RWPE2 (cell line): ENCODE data around the gene AKT1S1.
A peak's percentile ranks its signal among the peaks of the same experiment; 100 is the strongest.

Experiments used
- ATAC-seq: fragments of 200-7000 bp; cut with Tn5 transposase; 3 replicates; pipeline ENCODE4 v1.9.1; 2021; ENCODE audit warnings: low read depth
- DNase-seq: peaks from one replicate; pipeline ENCODE4 v3.0.0-alpha.2; 2020; ENCODE audit warnings: low spot score
- H3K27ac ChIP-seq: fragments of 450-650 bp; 2 replicates; pipeline ENCODE4 v1.5.1; 2017; ENCODE audit warnings: mild to moderate bottlenecking; ENCODE audit not compliant: poor library complexity, severe bottlenecking
- H3K27me3 ChIP-seq: fragments of 250-450 bp; sonication (Bioruptor Pico); 2 replicates; pipeline ENCODE4 v1.5.1; 2021; ENCODE audit warnings: mild to moderate bottlenecking, moderate library complexity; ENCODE audit not compliant: insufficient read depth, poor library complexity, severe bottlenecking
- H3K36me3 ChIP-seq: fragments of 250-450 bp; sonication (Bioruptor Pico); 2 replicates; pipeline ENCODE4 v1.5.1; 2020; ENCODE audit warnings: low read depth, mild to moderate bottlenecking, moderate library complexity
- H3K4me1 ChIP-seq: fragments of 250-450 bp; sonication (Bioruptor Pico); 2 replicates; pipeline ENCODE4 v1.5.1; 2021; ENCODE audit warnings: mild to moderate bottlenecking, moderate library complexity; ENCODE audit not compliant: insufficient read depth, poor library complexity, severe bottlenecking
- H3K4me3 ChIP-seq: fragments of 250-450 bp; sonication (Bioruptor Pico); 2 replicates; pipeline ENCODE4 v1.5.1; 2021; ENCODE audit warnings: mild to moderate bottlenecking, moderate library complexity; ENCODE audit not compliant: severe bottlenecking
- H3K9me3 ChIP-seq: fragments of 250-450 bp; sonication (Bioruptor Pico); 2 replicates; pipeline ENCODE4 v1.5.1; 2021; ENCODE audit warnings: mild to moderate bottlenecking, moderate library complexity; ENCODE audit not compliant: severe bottlenecking
- CTCF ChIP-seq: fragments of 450-650 bp; IDR thresholded peaks from one replicate; pipeline ENCODE4 v1.5.1; 2017; ENCODE audit warnings: mild to moderate bottlenecking, moderate library complexity; ENCODE audit not compliant: poor library complexity, severe bottlenecking

Gene AKT1S1

GRCh38 chr19:49879243-49879963, 2.2 kb upstream of the AKT1S1 start:
- no peaks in the 10 kb centered on the region for H3K4me1 ChIP-seq
- no peak overlapping the region for H3K4me3 ChIP-seq
- DNase-seq (no peak), ATAC-seq (no peak)
- peaks cover 38% of the 10 kb centered on the region for H3K36me3 ChIP-seq
- H3K27ac ChIP-seq: no peak overlapping the region
- no peaks in the 10 kb centered on the region for H3K27me3 ChIP-seq
- no peaks in the 10 kb centered on the region for H3K9me3 ChIP-seq
- TF ChIP-seq CTCF: no peak

DNA sequence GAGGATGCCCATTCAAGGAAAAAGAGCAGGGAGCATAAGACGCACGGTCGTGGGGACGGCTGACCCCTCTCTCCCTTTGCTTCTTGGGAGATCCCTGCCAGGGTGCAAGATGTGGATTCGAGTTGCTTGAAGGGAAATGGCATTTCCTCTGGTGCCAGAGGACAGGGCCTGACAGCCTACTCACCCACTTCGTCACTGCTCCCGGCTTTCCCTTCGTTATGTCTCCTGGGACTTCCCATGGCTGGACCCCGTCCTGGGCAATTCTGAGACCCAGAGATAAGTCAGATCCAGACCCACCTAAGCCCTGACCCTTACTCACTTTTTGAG, 1.6 kb upstream of the AKT1S1 start:
- peak overlapping the region; percentile 88 for H3K4me3 ChIP-seq
- peaks cover 34% of the 10 kb centered on the region for H3K36me3 ChIP-seq
- no peaks in the 10 kb centered on the region for H3K4me1 ChIP-seq
- H3K9me3 ChIP-seq: no peaks in the 10 kb centered on the region
- peak overlapping the region; percentile 81 for H3K27ac ChIP-seq
- TF ChIP-seq CTCF: no peak
- DNase-seq (no peak), ATAC-seq (no peak)
- H3K27me3 ChIP-seq: no peaks in the 10 kb centered on the region

DNA sequence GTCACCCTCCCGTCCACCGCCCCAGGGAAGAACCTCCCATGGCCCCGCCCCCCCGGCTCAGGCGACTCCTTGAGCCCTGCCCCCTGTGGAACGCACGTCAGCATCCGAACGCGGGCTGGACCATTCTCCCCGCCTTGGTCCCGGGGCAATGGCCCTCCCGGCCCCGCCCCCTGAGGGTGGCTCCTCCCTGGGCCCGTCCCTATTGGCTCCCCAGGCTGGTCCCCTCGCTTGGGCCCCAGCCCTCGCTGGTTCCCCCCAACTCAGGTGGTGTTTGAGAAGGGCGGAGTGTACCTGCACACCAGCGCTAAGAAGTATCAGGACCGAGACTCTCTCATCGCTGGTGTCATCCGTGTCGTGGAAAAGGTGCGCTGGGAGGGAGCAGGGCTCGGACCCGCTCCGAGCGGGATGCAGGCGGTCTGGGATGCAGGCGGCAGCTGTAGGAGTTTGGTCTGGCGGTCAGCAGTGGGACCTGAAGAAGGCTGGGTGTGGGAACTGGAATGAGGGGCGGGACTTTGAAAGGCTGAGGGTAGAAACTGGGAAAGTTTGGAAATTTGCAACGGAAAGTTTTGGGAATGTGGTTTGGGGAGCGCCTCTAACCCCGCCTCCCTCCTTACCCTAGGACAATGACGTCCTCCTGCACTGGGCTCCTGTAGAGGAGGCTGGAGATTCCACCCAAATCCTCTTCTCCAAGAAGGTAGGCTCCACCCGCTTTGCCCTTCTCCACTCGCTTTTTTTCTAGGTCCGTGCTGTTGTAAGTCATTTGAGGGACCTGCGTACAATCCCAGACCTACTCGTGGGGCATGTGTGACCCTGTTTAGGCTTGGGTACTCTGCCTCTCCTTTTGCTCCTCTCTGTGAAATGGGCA, 956 bp upstream of the AKT1S1 start:
- peak overlapping the region; percentile 81 for H3K27ac ChIP-seq
- no peaks in the 10 kb centered on the region for H3K27me3 ChIP-seq
- no peak for TF ChIP-seq CTCF
- peaks cover 28% of the 10 kb centered on the region for H3K36me3 ChIP-seq
- no peaks in the 10 kb centered on the region for H3K4me1 ChIP-seq
- H3K4me3 ChIP-seq: peak overlapping the region; percentile 88
- no peaks in the 10 kb centered on the region for H3K9me3 ChIP-seq
- DNase-seq (peak; percentile 98), ATAC-seq (peak; percentile 73)

DNA sequence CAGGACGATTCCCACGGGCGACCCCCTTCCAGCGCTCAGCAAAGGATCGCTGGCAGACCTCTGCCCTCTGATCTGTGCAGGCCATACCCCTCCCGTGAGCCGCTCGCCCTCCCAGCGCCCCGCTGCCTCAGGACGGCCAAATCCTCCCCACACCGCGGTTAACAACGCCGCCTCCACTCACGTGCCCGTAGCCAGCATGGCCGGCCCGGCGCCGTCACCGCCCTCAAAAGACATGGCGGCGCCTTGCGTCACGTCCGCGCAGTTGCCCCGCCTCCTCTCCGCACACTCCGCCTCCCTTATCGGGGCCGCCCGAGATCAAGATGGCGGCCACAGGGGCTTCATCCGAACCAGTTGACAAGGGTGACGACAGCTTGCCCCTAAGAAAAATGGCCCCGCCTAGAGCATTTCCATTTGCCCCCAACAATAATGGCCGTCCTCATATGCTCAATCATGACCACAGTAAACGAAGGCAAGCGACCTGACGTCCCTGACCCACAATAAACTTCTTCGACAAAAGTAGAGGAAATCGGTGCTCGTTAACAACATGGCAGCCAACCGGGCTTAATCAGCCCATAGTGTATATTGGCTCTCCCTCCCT, 634 bp downstream of the AKT1S1 start:
- Histone ChIP-seq H3K4me1 (no peaks in the 10 kb centered on the region), H3K4me3 (peak overlapping the region; percentile 88), H3K36me3 (peaks cover 12% of the 10 kb centered on the region), H3K27ac (peak overlapping the region; percentile 81), H3K9me3 (no peaks in the 10 kb centered on the region), H3K27me3 (no peaks in the 10 kb centered on the region)
- DNase-seq (peak; percentile 94), ATAC-seq (peak; percentile 53)
- TF ChIP-seq CTCF: no peak
